ENCODE measurements around the gene PLXNB1. TPM values are rescaled to one million over a fixed set of nuclear protein-coding genes. Genes with fewer than 3 reads are reported as not detected.
"Not testable (repeated sequence)": the region's sequence is repeated elsewhere in the genome, so short reads cannot be mapped to it uniquely, and the experiment has no call there.

PLXNB1 gene
- total RNA-seq, 1 experiment from 2014 or later = 97.7 TPM

GRCh38 chr3:48463703-48464102 is 33.8 kb upstream of the PLXNB1 start:
- Histone ChIP-seq H3K36me3 (ENCODE audit: low read depth) (no peaks in the 10 kb centered on the region), H3K4me3 (no peak overlapping the region), H3K27ac (no peak overlapping the region), H3F3A (ENCODE audit: insufficient read depth, low read depth) (peaks cover 5% of the 10 kb centered on the region; the same call in 1 of the 2 replicates), H3K4me1 (replicated peaks; ENCODE audit: insufficient read depth) (peaks cover 14% of the 10 kb centered on the region), H3K27me3 (ENCODE audit: insufficient read depth, low read depth) (no peaks in the 10 kb centered on the region), H3K4me2 (no peak overlapping the region), H3K9me3 (ENCODE audit: insufficient read depth, low read depth) (no peaks in the 10 kb centered on the region), H3K9me2 (ENCODE audit: insufficient read depth) (no peaks in the 10 kb centered on the region), H4K20me1 (ENCODE audit: insufficient read depth) (no peaks in the 10 kb centered on the region), H3K79me2 (ENCODE audit: low read depth) (peaks cover 20% of the 10 kb centered on the region), H2AFZ (no peak overlapping the region)
- intact Hi-C loops (cut with micrococcal nuclease; ENCODE audit: unreplicated experiment) = no loop called here
- POLR2A ChIA-PET (ENCODE audit: unreplicated experiment) = interaction anchor here (0.6 kb wide), 2 partner anchors 28 to 557 kb away, joined by 3 read pairs; no protein-coding TSS in a partner anchor
- BruUV-seq (replicated peaks) = no TSS peak
- CTCF ChIA-PET = interaction anchor here (0.5 to 0.6 kb wide), 2 partner anchors 18 to 86 kb away, joined by 6 to 10 read pairs; no protein-coding TSS in a partner anchor
- no peak for TF ChIP-seq CTCF (conservative IDR thresholded peaks at IDR 0.05)
- no peak for TF ChIP-seq EZH2 (IDR thresholded peaks at IDR 0.05; ENCODE audit: low read depth)
- DNase-seq = no peak

GRCh38 chr3:48461767-48462166 is 31.9 kb upstream of the PLXNB1 start:
- H4K20me1 ChIP-seq (ENCODE audit: insufficient read depth); intact Hi-C loops (cut with micrococcal nuclease; ENCODE audit: unreplicated experiment); H3K27ac ChIP-seq; H3F3A ChIP-seq (ENCODE audit: insufficient read depth, low read depth); H3K27me3 ChIP-seq (ENCODE audit: insufficient read depth, low read depth); H3K4me1 ChIP-seq (replicated peaks; ENCODE audit: insufficient read depth); H3K36me3 ChIP-seq (ENCODE audit: low read depth); CTCF ChIA-PET; H3K4me2 ChIP-seq; H2AFZ ChIP-seq; BruUV-seq (replicated peaks); DNase-seq; H3K79me2 ChIP-seq (ENCODE audit: low read depth); H3K4me3 ChIP-seq; H3K9me2 ChIP-seq (ENCODE audit: insufficient read depth); H3K9me3 ChIP-seq (ENCODE audit: insufficient read depth, low read depth); POLR2A ChIA-PET (ENCODE audit: unreplicated experiment): not testable (repeated sequence)

- Histone ChIP-seq H3K36me3 (ENCODE audit: low read depth) (no peaks in the 10 kb centered on the region), H3F3A (ENCODE audit: insufficient read depth, low read depth) (peaks cover 5% of the 10 kb centered on the region; the same call in 1 of the 2 replicates), H3K27ac (no peak overlapping the region), H2AFZ (no peak overlapping the region), H3K4me3 (no peak overlapping the region), H4K20me1 (ENCODE audit: insufficient read depth) (no peaks in the 10 kb centered on the region), H3K27me3 (ENCODE audit: insufficient read depth, low read depth) (no peaks in the 10 kb centered on the region), H3K9me2 (ENCODE audit: insufficient read depth) (no peaks in the 10 kb centered on the region), H3K4me1 (replicated peaks; ENCODE audit: insufficient read depth) (peaks cover 5% of the 10 kb centered on the region; the same call in 1 of the 2 replicates), H3K79me2 (ENCODE audit: low read depth) (no peaks in the 10 kb centered on the region), H3K9me3 (ENCODE audit: insufficient read depth, low read depth) (no peaks in the 10 kb centered on the region), H3K4me2 (no peak overlapping the region)
- TF ChIP-seq EZH2 (IDR thresholded peaks at IDR 0.05; ENCODE audit: low read depth) (no peak), CTCF (conservative IDR thresholded peaks at IDR 0.05) (no peak)
- POLR2A ChIA-PET (ENCODE audit: unreplicated experiment) = no interaction called here
- intact Hi-C loops (cut with micrococcal nuclease; ENCODE audit: unreplicated experiment) = no loop called here
- no TSS peak for BruUV-seq (replicated peaks)
- CTCF ChIA-PET = no interaction called here
- DNase-seq = no peak
Observed at GRCh38 chr3:48460517-48460902, 30.6 kb upstream of the PLXNB1 start.

Measured in PC-9 (cell line).